ENCODE data around the gene SMPD3.

The SMPD3 gene

DNA sequence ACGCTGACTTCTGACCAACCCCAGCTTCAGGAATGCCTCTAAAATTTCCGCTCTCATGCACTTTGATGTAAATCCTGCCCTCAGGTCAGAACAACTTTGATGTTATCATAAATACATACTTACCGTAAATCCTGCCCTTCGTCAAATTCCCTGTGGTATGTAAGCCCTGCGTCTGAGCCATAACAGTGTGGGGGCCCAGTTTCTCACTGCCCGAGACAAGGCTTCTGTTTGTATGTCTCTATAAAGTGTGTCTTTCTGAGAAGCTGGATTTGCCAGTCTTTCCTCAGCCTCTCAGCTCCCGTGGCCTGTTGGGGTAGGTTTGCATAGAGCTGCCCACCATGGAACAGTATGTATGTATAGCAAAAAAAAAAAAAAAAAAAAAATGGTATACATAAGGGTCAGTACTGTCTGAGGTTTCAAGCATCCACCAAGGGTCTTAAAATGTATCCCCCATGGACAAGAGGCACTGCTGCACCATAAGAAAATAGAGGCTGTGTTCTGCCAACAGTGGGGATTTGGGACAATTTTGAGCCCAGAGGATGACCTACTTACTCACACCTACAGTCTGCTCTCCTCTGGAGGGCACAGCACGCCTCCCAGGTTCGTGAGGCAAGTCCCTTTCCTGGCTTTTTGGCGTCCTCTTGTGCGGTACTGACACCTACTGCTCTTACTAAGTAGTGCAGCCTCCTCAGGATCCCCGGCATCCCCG lies 120.0 kb downstream of the SMPD3 start:
- peak; percentile 45 for DNase-seq (ENCODE audit: extremely low read depth, insufficient read length)
- Histone ChIP-seq H3K4me3 (replicated peaks; ENCODE audit: low read depth, low read length) (no peak overlapping the region), H3K27me3 (replicated peaks; ENCODE audit: control insufficient read depth, insufficient read depth, low read length) (no peaks in the 10 kb centered on the region), H3K36me3 (ENCODE audit: control insufficient read depth, insufficient read depth, low read length) (peaks cover 7% of the 10 kb centered on the region)
- TF ChIP-seq CTCF (IDR thresholded peaks at IDR 0.05; ENCODE audit: insufficient read depth, low read length, poor library complexity, severe bottlenecking), result peak; percentile 92

DNA sequence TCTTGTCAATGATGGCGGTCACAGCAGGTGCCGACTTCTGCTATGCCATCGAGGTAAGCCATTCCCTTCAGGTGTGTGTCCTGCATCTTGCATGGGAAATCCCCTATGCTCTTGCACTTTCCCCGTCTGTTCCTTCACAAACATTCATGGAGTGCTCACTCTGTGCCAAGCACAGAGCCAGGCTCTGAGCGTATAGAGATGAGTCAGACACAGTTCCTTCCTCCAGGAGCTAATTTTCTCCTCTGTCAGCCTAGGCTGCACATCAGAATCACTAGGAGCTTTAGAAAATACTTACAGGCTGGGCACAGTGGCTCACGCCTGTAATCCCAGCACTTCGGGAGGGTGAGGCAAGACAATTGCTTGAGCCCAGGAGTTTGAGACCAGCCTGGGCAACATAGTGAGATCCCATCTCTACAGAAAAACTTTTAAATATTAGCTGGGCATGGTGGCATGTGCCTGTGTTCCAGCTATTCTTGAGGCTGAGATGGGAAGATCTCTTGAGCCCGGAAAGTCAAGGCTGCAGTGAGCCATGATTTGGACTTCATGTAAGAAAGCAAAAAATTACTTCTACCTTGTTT lies 123.4 kb downstream of the SMPD3 start:
- H3K4me3 ChIP-seq (replicated peaks; ENCODE audit: low read depth, low read length), result no peak overlapping the region
- H3K36me3 ChIP-seq (ENCODE audit: control insufficient read depth, insufficient read depth, low read length), result peaks cover 8% of the 10 kb centered on the region
- no peak for TF ChIP-seq CTCF (IDR thresholded peaks at IDR 0.05; ENCODE audit: insufficient read depth, low read length, poor library complexity, severe bottlenecking)
- DNase-seq (ENCODE audit: extremely low read depth, insufficient read length), result no peak
- no peaks in the 10 kb centered on the region for H3K27me3 ChIP-seq (replicated peaks; ENCODE audit: control insufficient read depth, insufficient read depth, low read length)

- Histone ChIP-seq H3K27me3 (replicated peaks; ENCODE audit: control insufficient read depth, insufficient read depth, low read length) (no peaks in the 10 kb centered on the region), H3K36me3 (ENCODE audit: control insufficient read depth, insufficient read depth, low read length) (peaks cover 7% of the 10 kb centered on the region), H3K4me3 (replicated peaks; ENCODE audit: low read depth, low read length) (no peak overlapping the region)
- TF ChIP-seq CTCF (IDR thresholded peaks at IDR 0.05; ENCODE audit: insufficient read depth, low read length, poor library complexity, severe bottlenecking), result no peak
- DNase-seq (ENCODE audit: extremely low read depth, insufficient read length), result no peak
Measured at GRCh38 chr16:68324336-68324735, 124.0 kb downstream of the SMPD3 start.

- H3K4me3 ChIP-seq (replicated peaks; ENCODE audit: low read depth, low read length), result no peak overlapping the region
- DNase-seq (ENCODE audit: extremely low read depth, insufficient read length), result no peak
- TF ChIP-seq CTCF (IDR thresholded peaks at IDR 0.05; ENCODE audit: insufficient read depth, low read length, poor library complexity, severe bottlenecking), result no peak
- H3K36me3 ChIP-seq (ENCODE audit: control insufficient read depth, insufficient read depth, low read length), result peaks cover 8% of the 10 kb centered on the region
- H3K27me3 ChIP-seq (replicated peaks; ENCODE audit: control insufficient read depth, insufficient read depth, low read length), result no peaks in the 10 kb centered on the region
Measured at GRCh38 chr16:68319185-68319908, 129.0 kb downstream of the SMPD3 start.

DNA sequence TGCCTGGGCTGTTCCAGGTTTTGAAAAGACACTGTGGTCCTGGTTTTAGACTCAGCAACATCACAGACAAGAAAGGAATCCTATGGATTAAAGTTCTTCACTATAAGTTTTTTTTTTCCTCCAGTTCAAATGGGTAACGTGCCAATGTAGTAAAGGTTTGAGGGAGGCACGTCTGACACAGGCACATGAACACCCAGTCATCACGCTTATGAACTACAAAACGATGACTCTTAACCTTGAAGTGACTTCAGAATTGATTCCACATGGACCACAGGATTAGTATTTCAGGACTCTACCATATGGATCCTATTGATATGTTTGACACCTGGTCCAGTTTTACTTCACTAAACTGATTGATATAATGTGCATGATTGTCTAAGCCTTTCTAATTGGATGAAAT lies 135.2 kb downstream of the SMPD3 start:
- no peak for DNase-seq (ENCODE audit: extremely low read depth, insufficient read length)
- Histone ChIP-seq H3K36me3 (ENCODE audit: control insufficient read depth, insufficient read depth, low read length) (peaks cover 3% of the 10 kb centered on the region), H3K4me3 (replicated peaks; ENCODE audit: low read depth, low read length) (no peak overlapping the region), H3K27me3 (replicated peaks; ENCODE audit: control insufficient read depth, insufficient read depth, low read length) (no peaks in the 10 kb centered on the region)
- TF ChIP-seq CTCF (IDR thresholded peaks at IDR 0.05; ENCODE audit: insufficient read depth, low read length, poor library complexity, severe bottlenecking), result no peak

Data from GM06990 (cell line).